NCI-H446 (cell line): ENCODE measurements around the gene RECK.
A peak's percentile ranks its signal among the peaks of the same experiment; 100 is the strongest.

ENCODE experiments used
- DNase-seq, 2 experiments: peaks; one replicate each; lab custom pipeline; 2025; lab: John Stamatoyannopoulos, UW

The RECK gene

GRCh38 chr9:36029202-36029601 lies 7.5 kb upstream of the RECK start:
- DNase-seq = no peak

DNA sequence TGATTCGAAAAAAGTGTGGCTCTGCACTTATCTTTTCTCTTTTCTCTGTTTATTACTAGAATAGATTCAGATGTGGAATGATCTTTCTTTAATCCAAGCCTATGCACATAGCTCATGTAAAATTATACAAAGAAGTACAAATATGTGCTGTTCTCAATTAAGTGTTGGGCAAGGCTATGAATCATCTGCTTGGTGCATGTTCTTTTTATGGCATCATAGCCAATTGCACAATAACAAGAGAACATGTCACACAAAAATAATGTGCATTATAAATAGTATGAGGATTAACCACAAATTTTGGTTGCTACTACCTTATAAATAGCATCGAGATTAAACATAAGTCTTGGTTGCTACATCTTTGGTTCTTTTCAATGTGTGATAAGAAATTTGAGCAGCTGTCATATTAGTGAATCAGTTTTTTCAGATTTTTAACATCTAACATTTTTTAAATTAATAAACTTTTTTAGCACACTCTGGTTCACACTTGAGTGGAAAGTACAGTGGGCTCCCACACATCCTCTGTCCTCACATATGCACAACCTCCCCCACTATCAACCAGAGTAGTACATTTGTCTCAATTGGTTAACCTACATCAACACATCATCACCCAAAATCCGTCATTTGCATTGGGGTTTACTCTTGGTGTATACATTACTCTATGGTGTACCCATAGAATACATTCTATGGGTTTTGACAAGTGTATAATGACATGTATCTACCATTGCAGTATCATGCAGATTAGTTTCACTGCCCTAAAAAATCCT lies 6.8 kb upstream of the RECK start:
- no peak for DNase-seq

- DNase-seq = no peak
These were observed 5.8 kb upstream of the RECK start for GRCh38 chr9:36030871-36031270.

GRCh38 chr9:36031774-36032555 lies 4.7 kb upstream of the RECK start:
- no peak for DNase-seq

DNA sequence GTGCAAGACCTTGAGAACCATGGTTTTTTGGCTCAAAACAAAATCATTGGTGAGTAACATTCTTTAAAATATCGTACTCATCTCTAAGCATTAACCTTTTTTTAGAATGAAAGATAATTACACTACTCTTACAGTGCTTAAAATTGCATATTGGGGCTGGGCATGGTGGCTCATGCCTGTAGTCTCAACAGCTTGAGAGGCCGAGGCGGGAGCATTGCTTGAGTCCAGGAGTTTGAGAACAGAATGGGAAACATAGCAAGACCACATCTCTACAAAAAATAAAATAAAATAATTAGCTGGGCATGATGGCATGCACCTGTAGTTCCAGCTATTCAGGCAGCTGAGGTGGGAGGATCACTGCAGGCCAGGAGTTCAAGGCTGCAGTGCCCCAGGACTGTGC lies 2.9 kb upstream of the RECK start:
- no peak for DNase-seq

GRCh38 chr9:36034234-36034633 lies 2.5 kb upstream of the RECK start:
- DNase-seq = no peak

- DNase-seq = no peak
These were observed 1.7 kb upstream of the RECK start for GRCh38 chr9:36035006-36035405.

GRCh38 chr9:36036253-36036779 lies 397 bp upstream of the RECK start:
- no peak for DNase-seq

- DNase-seq = no peak
These were observed 923 bp downstream of the RECK start for GRCh38 chr9:36037549-36038122.

GRCh38 chr9:36039121-36039520 lies 2.4 kb downstream of the RECK start:
- no peak for DNase-seq

GRCh38 chr9:36039696-36040095 lies 3.0 kb downstream of the RECK start:
- DNase-seq = no peak

- DNase-seq = no peak
These were observed 3.7 kb downstream of the RECK start for GRCh38 chr9:36040271-36040925.

DNA sequence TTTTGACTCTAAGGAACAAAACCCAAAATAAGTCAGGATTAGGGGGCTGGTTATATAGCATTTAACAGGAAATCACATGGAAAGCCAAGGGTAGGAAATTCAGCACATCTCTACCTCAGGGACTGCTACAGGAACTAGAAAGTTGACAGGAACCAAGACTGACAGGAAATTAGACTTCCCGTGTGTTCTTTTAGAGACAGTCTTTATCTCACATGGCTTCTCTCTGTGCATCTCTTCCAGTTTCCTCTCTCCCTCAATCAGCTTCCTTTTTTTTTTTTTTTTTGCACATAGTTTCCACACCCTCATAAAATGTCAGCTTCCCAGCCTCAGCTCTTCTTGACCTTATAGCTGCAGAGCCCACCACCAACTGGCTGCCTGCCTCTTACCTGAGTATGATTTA lies 4.8 kb downstream of the RECK start:
- DNase-seq = no peak

DNA sequence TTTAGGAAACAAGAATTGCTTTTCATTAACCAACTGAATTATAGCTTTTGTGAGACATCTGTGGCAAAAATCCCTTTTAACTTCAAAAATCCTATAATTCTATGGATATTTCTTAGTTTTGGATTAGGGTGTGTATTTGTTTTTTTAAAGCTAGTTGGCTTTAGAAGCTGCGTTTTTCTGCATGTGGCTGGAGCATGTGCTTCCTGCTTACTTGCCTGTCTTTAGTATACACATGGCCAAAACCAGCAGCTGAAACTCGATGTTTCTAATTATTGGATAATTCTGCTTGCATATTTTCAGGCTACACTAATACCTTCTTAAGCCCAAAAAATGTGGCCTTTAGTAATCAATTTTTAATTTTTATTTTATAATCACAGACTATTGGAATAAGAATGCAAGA lies 8.9 kb downstream of the RECK start:
- DNase-seq = no peak

GRCh38 chr9:36046923-36047322 lies 10.2 kb downstream of the RECK start:
- peak in 1 of 2 experiments; percentile 9 for DNase-seq

GRCh38 chr9:36049408-36049807 lies 12.7 kb downstream of the RECK start:
- no peak for DNase-seq

DNA sequence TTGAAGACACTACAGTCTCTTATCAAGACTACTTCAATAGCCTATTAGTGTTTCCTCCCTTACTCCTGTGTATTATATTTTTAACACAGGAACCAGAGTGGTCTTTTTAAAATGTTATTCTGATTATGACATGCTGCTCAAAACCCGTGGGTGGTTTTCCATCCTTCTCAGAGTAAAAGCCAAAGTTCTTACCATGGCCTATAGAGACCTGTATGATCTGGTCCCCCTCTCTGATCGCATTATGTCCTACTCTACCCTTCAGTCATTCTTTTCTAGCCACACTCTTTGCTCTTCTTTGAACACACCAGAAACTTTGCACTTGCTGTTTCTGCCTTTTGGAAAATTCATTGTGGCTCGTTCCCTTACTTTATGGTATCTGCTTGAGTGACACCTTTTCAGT lies 13.8 kb downstream of the RECK start:
- no peak for DNase-seq

DNA sequence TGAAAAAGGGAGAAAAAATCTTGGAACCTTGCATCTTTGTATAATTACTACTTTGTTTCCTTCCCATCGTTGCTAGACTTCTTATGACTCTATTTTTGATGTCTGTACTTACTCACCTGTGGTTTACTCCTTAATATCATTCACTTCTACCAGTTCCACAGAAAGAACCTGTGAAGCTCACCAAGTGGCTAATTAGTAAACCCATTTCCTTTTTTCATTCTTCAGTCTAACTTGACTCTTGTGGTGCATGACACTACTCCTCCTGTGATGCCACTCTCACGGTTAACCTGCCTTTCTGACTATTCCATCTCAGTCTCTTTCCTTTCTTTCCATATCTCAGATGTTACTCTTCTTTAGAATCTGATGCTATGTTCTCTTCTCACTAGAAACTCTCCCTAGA lies 14.6 kb downstream of the RECK start:
- DNase-seq = no peak

DNA sequence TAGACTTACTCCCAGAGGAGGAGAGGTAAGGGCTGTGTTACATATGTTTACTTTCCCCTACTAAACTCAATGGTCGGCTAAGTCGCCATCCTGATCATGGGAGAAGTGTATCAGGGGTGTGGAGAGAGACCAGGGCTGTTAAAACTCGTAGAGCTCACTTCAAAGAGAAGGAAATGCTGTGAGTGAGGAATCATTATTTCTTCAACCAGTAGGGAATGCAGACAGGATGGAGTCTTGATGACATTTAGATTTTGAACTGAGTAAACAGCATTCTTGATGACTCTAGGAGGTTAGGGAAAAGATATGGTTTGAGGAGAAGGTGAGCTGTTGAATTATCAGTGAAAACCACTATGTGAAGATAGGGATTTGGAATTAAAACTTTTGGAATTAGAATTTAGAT lies 17.3 kb downstream of the RECK start:
- DNase-seq = no peak

- DNase-seq = no peak
These were observed 20.2 kb downstream of the RECK start for GRCh38 chr9:36056896-36057295.

GRCh38 chr9:36063804-36064447 lies 27.2 kb downstream of the RECK start:
- DNase-seq = no peak
